Hematopoietic multipotent progenitor cell treated with erythropoietin and hydrocortisone succinate and interleukin-3 and kit ligand, for 15 days (in vitro differentiated cells): ENCODE data around the gene CLNK.

Source experiments
- DNase-seq: peaks from one replicate; pipeline ENCODE4 v3.0.0-alpha.2; 2015; ENCODE audit warnings: low spot score

The CLNK gene

DNA sequence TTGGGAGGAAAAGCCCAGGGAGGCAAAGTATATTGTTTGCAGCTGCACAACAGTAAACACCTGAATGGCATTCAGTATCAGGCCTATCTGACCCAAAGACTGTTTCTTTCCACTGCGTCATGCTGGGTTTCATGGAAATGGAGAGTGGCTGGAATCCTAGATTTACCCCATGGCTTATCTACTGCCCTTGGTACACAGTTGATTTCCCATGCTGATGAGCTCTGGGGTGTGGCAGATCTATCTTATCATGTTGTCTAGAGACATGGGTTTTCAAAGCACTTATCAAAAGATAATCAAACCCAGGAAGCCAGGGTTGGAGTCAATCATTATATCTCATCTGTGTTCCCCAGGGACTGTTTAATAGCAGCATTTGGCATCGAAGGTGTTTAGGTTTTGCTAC, 72.1 kb downstream of the CLNK start:
- DNase-seq: no peak

DNA sequence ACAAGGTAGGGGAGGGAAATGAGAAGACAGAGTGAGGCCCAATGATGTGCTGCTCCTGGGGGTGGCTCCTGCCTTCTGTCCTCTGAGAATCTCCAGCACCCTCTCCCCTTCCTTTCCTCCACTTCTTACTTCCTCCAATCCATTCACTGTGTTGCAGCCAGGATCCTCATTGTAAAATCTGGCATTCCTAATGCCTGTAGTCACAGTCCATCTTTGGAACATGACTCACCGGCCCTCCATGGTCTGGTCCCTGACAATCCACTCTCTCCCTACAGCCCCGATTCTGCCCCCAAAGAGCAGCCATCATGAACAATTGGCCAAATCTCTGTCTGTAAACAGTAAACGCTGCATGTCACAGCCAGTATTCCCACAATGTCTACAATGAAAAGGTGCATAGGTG, 72.9 kb downstream of the CLNK start:
- no peak for DNase-seq

DNA sequence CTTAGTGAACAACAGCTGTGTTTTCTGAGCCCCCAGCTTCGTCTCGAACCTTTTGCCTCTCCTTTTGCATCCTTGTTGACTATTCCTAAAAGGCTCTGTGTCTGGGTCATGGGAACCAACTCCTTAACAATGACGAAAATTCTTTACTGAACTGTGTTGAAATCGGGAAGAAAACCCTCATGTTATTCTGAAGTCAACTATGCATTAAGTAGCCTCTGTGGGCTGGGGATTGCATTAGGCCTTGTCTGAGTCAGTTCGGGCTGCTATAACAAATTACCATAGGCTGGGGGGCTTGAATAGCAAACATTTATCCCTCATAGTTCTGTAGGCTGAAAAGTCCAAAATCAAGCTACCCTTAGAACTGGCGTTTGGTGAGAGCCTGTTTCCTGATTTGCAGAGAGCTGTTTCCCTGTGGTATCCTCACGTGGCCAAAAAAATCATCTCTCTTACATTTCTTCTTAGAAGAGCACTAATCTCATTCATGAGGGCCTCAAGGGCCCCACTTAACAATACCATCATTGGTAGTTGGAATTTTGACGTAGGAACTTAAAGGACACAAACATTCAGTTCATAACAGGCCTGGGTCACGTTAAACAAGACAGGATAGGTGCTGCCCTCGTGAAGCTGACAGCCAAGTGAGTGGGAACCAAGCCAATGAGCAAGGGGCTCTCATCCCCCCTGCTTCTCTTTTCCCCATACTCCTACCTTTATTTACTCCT, 75.9 kb downstream of the CLNK start:
- DNase-seq: no peak

DNA sequence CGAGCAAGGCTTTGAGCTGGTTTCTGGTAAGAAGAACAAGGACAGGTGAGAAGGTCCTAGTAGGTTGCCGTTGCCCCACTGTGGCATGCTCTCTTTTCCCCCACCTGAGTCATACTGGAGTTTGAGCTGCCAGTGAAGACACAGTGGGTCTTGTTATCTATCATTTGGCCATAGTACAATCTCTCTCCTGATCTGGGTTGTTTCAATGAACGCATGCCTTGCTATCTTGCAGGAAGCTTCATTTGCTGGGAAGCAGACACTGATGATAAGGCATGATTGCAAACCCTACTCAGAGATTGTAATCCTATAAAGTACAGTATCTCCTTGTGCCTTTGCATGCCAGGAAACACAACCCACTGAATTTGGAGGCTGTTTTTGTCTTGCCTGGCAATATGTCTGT, 77.4 kb downstream of the CLNK start:
- no peak for DNase-seq

DNA sequence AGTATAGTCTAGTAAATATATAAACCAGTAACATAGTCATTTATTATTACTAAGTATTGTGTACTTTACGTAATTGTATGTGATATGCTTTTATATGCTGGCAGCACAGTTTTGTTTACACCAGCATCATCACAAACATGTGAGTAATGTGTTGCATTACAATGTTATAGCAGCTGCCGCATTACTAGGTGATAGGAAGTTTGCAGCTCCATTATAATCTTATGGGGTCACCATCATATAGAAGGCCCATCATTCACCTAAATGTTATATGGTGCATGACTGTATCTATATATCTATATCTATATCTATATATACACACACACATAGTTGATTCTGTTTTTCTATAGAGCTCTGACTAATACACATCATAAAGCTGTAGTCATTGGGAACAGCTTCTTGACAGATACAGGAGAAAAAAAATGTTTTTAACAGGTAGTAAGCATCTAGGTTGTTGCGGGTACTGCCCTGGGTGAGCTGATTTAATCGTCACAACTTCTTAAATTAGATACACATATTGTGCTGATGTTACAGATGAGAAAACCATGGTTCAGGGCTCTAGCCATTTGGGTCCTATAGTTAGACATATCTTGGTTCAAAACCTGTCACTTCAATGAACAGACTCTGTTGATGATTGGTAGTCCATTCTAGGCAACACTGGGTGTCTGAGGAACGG, 77.9 kb downstream of the CLNK start:
- no peak for DNase-seq

DNA sequence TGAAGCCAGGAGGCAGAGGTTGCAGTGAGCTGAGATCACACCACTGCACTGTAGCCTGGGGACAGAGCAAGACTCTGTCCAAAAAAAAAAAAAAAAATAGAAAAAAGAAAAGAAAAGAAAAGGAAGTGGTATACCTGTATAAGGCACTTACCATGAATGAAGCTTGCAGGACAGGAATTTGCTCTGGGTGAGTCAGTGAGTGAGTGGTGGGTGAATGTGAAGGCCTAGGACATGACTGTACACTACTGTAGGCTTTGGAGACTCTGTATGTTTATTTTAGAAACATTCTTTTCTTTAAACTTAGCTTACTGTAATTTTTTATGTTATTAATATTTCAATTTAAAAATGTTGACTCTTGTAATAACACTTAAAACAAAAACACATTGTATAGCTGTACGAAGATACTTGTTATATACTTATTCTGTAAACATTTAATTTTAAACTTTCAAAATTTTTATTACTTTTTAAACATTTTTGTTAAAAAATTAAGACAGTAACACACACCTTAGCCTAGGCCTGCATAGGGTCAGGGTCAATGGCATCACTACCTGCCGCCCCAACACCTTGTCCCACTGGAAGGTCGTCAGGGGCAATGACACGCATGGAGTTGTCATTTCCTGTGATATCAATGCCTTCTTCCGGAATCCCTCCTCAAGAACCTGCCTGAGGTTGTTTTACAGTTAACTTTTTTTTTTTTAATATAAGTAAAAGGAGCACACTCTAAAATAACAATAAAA, 78.7 kb downstream of the CLNK start:
- DNase-seq: no peak

DNA sequence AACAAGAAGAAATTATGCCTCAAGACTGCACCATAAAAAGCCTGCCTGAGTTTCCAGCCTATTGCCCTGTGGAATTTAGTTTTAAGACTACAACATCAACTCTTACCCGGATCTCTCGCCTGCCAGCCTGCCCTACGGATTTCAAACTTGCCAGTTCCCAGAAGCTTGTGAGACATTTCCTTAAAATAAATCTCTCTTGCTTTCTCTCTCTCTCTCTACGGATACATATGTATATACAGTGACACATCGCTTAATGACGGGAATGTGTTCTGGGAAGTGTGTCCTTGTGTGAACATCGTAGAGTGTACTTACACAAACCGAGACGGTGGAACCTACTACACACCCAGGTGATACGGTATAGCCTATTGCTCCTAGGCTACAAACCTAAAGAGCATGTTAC, 79.5 kb downstream of the CLNK start:
- no peak for DNase-seq

DNA sequence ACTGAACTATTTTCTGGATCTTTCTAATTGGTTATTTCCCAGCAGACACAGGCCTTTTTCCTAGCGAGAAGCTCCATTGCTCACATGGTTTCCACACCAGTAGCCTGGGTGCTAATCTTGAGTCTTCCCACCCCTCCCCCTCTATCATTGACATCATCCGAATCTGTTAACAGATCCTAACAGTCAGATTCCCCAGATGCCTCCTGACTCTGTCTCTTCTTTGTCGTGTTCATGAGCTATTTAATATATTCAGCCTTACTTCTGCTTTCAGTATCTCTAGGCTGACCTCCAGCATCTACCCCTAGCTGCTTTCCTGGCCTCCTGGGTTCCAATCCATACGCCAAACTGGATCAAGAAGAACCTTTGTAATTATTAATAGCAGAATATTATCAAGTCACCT, 85.0 kb downstream of the CLNK start:
- no peak for DNase-seq

DNA sequence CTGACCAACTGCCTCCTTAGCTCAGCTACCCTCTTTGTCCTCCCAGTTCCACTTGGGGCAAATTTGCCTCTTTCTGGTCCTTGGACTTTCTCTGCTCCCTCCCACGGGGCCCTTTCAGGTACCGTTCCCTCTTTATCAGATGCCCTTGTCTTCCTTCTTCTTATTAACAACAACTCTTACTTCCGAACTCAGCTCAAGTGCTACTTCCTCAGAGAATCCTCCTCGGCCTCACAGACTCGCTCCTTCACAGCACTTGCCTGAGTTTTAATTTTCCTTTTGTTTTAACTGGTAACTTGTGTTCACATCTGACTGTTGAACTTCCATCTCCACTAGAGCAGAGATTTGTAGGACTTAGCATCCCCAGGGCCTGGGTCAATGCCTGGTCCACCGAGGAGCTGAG, 85.7 kb downstream of the CLNK start:
- DNase-seq: no peak

DNA sequence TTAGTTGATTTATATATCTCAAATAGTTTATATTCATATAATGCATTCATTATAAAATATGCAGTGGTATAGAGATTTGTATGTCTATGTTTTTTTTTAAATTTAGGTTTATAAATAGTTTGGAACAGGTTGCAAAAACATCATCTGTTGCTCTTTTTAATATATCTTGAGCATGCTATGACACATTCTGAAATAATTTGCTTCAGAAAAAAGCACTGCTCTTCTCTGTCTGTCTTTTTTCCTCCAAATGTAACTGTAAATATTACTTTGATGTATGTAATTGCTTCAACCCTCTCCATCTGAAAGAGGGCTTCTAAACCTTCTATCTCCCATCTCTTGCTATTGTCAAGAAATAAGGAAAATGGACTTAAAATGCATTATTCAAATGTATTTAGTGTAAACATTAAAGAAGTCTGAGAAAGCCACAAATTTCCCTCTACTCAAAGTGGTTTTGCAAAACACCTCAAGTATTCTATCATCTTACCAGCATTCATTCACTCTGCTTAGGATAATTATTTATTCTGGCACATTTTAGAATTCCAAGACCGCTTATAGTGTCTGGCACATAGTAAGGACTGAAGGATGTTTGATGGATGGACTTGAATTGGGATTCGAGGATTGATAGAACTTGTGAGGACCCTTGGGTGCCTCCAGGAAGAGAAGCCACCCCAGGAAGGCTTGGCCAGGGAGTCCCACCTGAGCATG, 87.8 kb downstream of the CLNK start:
- no peak for DNase-seq

DNA sequence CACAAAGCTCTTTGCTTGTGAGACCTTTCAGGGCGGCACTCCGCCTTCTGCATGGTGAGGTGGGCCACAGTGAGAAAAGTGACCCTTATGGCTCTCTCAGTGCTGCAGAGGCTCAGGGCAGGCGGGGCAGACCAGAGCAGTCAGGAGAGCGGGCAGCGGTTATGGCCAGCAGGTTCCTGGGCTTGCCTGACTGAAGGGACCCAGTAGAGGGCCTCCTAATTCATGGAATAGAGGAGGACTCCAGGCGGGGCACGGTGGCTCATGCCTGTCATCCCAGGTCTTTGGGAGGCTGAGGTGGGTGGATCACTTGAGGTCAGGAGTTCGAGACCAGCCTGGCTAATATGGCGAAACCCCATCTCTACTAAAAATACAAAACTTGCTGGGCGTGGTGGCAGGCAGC, 91.4 kb downstream of the CLNK start:
- no peak for DNase-seq

DNA sequence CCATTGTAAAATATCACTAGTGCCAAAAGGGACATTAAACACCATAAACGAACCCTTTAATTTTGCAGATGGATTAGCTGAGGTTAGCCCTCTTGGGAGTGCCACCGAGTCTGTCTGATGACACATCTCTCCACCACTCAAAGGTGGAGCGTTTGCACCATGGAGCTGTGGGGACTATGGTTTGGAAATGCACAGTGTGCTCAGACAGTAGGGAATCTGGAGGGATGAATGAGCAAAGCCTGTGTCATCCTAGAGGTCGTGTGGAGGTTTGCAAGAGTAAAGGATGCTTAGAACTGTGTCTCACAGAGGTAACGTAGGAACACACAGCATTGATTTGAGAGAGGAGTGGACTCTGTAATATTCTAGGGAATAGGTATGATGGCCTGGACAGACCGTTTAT, 93.7 kb downstream of the CLNK start:
- no peak for DNase-seq

DNA sequence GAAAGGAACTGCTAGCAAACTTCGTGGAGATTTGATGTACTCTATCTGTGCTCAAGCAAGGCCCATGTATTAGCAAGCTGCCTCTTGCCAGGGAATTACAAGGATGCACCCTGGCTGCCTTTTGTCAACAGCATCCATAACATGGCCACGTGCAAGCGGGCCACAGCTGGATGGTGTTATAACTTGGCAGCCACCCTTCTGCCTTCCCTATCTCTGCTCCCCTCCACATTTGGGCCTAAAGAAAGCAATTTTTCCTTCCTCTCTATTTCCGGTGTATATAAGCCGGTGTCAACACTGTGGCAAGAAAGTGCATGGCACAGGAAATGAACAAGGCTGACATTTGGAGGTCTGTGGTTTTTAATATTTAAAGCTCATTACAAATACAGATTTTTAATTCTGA, 94.8 kb downstream of the CLNK start:
- DNase-seq: no peak

DNA sequence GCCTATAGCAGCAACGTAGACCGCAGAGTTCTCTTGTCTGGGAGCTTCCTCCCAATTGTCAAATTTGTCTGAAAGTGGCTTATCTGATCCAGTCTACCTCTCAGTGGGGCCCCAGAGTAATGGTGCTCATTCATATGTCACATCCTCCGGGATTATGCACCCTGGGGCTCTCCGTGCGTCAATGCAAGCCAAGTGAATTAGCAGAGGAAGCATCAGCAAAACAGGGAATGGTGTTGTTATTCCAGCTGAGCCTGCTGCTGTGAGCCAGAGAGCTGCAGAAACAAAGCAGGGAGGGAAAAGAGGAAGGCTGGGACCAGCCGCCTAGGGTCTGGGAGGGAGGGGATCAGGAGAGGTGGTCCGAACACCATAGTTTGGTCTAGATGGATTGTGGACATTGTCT, 95.2 kb downstream of the CLNK start:
- DNase-seq: no peak

DNA sequence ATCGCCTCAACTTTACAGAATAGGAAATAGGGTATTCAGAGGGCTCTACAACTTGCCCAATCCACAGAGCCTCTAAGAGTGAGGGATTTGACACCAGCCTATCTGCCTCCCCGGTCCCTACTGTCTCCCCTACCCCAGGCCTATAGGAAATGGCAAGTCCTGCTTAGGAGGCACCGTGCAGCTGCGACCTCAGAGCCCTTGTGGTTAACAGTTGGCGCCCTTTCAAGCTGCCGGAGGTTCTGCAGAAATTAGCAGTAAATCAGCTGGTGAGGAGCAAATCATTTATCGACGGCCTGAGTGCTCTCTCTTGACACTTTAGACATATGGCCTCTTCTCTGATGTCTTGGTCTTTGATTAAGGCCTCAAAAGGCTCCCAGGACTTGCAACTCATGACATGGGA, 96.9 kb downstream of the CLNK start:
- no peak for DNase-seq

DNA sequence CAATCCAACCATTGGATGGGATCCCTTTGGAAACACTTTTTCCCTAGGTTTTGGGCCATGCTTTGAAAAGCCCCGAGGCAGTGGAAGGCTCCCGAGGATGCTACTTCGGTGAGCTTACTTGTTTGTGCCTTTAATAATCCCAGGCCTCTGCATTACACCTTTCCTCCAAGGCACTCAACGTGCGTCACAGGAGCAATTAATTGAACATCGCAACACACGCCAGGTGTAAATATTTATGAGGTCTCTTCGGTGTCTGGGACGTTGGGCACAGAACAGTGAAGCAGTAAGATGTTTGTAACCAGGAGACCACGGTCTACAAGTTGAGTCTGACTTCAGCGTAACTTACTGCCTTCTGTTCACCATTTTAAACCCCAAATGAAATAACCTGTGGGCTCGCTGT, 97.3 kb downstream of the CLNK start:
- no peak for DNase-seq

DNA sequence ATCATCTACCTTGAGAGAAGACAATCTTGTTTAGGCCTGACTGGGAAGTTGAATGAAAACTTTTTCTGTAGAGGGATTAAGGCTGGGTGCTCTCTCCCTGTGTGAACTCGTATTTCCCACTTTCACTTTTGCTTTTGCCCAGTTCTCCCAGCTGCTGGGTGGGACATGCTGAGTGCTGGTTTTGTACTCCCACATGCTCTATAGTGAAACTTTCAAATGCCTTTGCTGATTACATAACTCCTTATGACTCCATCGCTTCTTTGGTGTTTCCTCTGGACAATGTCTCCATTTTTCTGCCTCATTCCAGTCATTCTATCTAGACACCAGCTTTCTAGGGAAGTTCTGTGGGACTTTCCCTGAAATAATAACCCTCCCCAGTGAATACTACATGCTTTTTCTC, 100.5 kb downstream of the CLNK start:
- no peak for DNase-seq

DNA sequence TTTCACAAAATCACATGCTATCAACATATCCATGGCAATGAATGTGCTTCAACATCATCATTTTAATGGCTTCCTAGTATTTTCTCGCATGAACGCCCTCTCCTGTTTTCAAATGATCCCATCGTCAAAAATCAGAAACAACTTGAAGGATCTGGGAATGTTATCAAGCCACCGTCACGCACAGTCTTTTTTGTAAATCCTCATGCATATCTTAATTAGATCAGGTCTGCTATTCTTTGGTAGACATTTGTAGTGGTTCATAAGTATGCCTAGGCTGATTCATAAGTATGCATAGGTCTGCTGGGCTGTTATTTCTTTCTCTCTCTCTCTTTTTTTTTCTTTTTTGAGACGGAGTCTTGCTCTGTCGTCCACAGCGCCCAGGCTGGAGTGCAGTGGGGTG, 101.6 kb downstream of the CLNK start:
- no peak for DNase-seq

DNA sequence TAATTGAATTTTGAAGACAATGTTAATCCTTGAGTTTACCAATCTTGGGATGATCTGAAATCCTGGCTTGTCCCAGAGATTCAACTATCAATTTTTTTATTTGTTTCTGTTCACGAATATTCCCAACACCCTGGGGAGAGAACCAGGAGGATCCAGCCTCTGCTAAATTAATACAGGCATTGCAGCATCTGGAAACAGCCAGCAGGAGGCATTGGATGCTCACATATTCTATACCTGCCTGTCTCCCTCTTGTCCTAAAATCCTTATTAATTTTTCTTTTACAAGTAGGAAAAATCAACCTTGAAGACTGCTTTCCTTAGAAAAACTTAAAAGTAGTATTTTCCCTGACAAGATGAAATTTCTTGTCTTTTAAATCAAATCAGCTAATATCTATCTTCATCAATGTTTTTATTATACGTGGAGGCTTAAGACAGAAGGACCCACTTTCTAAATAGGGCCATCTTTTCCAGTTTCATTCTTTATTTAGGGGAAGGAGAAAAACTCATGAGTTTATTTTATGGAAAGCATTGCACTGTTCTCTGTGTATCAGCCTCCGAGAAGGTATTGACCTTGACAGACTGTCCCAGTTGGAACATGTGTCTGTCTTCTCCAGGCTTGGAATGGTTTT, 102.4 kb downstream of the CLNK start:
- no peak for DNase-seq

DNA sequence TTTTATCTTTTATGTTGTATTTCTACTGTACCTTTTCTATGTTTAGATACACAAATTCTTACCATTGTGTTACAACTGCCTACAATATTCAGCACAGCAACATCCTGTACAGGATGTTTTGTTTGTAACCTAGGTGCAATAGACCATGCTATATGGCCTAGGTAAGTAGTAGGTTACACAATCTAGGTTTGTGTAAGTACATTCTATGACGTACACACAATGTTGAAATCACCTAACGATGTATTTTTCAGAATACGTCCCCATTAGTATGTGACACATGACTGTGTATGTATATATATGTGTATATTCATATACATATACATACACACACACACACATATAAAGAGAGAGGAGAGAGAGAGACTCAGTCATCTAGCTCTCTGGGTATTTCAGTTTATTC, 103.5 kb downstream of the CLNK start:
- DNase-seq: no peak

DNA sequence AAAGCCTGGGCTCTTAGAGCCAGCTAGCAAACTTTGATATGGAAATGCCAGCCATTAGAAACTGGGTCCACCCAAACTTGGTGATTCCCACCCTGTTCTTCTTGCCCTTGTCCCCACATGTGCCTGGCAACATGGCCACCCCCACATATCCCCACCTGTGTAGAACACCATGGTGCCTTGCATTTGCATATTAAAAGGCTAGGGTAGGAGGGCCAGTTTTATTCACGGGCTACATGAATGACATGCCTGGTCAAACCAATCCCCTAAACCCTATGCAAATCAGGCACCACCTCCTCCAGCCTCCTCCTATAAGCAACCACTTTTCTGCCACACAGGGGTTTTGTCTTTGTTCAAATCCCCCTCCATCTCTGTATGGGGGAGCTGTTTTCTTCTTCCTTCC, 104.9 kb downstream of the CLNK start:
- no peak for DNase-seq
